Stomach (tissue), 4 donors: ENCODE results near the gene MARCHF10.

ENCODE experiments used
- EP300 ChIP-seq: sonication (generic); formaldehyde crosslinking; IDR thresholded peaks from one replicate; pipeline ENCODE4 v1.6.1; 2017; ENCODE audit warnings: antibody characterized with exemption
- POLR2A ChIP-seq, 4 donors: fragments of 450-650 bp; IDR thresholded peaks; one replicate each; pipeline ENCODE4 v1.6.1; 2016; ENCODE audit warnings: antibody characterized with exemption in 4 of 4, control low read depth in 2 of 4, mild to moderate bottlenecking in 1 of 4, moderate library complexity in 1 of 4
- POLR2AphosphoS5 ChIP-seq, 3 donors: sonication (generic); formaldehyde crosslinking; IDR thresholded peaks; one replicate each; pipeline ENCODE4 v1.6.1; 2016; ENCODE audit warnings: antibody characterized with exemption in 3 of 3
- TF ChIP-seq, protein P1 (sequence below), 7 experiments: fragments of 450-650 bp in 4 of 7; fragments of 200-600 bp in 3 of 7; sonication (generic) in 3 of 7; IDR thresholded peaks; one replicate each; pipeline ENCODE4 v1.5.1; 2016 to 2019; ENCODE audit warnings: antibody characterized with exemption in 7 of 7, control low read depth in 2 of 7, mild to moderate bottlenecking in 1 of 7

DNA sequence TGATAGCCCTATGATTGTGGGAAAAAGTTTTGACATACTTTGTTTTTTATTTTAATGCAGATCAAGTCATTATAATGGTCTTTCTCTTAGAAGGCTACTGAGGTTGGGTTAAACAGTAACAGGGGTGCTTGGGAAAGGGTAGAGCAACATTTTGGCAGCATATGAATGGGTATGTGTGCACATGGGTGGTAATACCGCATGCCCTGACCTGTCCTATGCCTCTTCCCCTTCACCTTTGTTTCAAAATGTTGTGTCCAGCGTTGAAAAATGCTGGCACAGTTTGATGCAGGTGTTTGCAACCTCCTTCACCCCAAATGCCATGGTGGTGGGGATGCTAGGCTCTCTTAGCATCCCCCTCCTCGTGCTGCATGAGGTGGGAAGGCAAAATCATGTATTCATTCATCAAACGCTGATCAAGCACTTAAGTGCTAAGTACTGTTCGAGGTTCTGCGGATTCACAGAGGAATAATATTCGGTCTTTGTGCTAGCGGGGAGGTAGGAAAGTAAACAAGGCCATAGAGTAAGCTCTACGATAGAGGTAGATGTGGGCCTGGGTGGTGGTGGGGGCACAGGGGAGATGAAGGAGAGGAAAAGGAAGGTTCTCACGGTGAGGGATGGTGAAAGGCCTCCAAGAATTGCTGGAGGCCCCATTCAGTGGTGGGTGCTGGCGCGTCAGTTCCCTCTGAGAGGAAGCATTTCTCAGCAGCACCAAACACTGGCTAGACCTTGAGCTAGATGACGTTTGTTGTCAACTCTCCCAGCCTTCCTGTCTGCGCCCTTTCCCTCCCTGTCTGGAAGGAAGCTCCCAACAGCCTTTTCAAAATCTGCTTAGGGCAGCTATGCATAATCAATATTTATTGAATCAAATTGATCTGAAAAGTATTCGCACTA lies 13.3 kb upstream of the MARCHF10 start:
- TF ChIP-seq, protein P1, sequence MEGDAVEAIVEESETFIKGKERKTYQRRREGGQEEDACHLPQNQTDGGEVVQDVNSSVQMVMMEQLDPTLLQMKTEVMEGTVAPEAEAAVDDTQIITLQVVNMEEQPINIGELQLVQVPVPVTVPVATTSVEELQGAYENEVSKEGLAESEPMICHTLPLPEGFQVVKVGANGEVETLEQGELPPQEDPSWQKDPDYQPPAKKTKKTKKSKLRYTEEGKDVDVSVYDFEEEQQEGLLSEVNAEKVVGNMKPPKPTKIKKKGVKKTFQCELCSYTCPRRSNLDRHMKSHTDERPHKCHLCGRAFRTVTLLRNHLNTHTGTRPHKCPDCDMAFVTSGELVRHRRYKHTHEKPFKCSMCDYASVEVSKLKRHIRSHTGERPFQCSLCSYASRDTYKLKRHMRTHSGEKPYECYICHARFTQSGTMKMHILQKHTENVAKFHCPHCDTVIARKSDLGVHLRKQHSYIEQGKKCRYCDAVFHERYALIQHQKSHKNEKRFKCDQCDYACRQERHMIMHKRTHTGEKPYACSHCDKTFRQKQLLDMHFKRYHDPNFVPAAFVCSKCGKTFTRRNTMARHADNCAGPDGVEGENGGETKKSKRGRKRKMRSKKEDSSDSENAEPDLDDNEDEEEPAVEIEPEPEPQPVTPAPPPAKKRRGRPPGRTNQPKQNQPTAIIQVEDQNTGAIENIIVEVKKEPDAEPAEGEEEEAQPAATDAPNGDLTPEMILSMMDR (IDR thresholded peaks at IDR 0.05): no peak
- no peak for TF ChIP-seq EP300
- TF ChIP-seq POLR2AphosphoS5 (IDR thresholded peaks at IDR 0.05): no peak
- no peak for TF ChIP-seq POLR2A (IDR thresholded peaks at IDR 0.05)
